Measurements from ENCODE around the gene SORD.
"Not testable (repeated sequence)": the region's sequence is repeated elsewhere in the genome, so short reads cannot be mapped to it uniquely, and the experiment has no call there.

Gene SORD

GRCh38 chr15:45048794-45049631 lies 26.0 kb downstream of the SORD start:
- intact Hi-C loops (cut with DNase I) = no loop called here
- DNase-seq = peak in 9 of 42 donors; percentile 2 to 50 (median 18)

- intact Hi-C loops (cut with DNase I) = no loop called here
- no peak for DNase-seq
Measured at GRCh38 chr15:45050587-45050986, 27.6 kb downstream of the SORD start.

GRCh38 chr15:45052676-45053075 lies 29.7 kb downstream of the SORD start:
- peak in 1 of 42 donors; percentile 2 for DNase-seq
- intact Hi-C loops (cut with DNase I) = not testable (repeated sequence)

- peak in 1 of 42 donors; percentile 18 for DNase-seq
- intact Hi-C loops (cut with DNase I) = not testable (repeated sequence)
Measured at GRCh38 chr15:45058690-45059675, 36.0 kb downstream of the SORD start.

- intact Hi-C loops (cut with DNase I); DNase-seq: not testable (repeated sequence)
Measured at GRCh38 chr15:45062301-45062700, 39.3 kb downstream of the SORD start.

- DNase-seq = no peak
Measured at GRCh38 chr15:45064386-45064785, 41.4 kb downstream of the SORD start.

GRCh38 chr15:45069942-45070360 lies 47.0 kb downstream of the SORD start:
- intact Hi-C loops (cut with DNase I); DNase-seq: not testable (repeated sequence)

More at GRCh38 chr15:45064386-45064785, 41.4 kb downstream of the SORD start:
- intact Hi-C loops (cut with DNase I) = no loop called here

GRCh38 chr15:45073602-45074001 lies 50.6 kb downstream of the SORD start:
- intact Hi-C loops (cut with DNase I); DNase-seq: not testable (repeated sequence)

- intact Hi-C loops (cut with DNase I); DNase-seq: not testable (repeated sequence)
Measured at GRCh38 chr15:45075440-45076320, 52.7 kb downstream of the SORD start.

GRCh38 chr15:45077391-45077790 lies 54.4 kb downstream of the SORD start:
- DNase-seq; intact Hi-C loops (cut with DNase I): not testable (repeated sequence)

GRCh38 chr15:45079201-45079600 lies 56.2 kb downstream of the SORD start:
- DNase-seq; intact Hi-C loops (cut with DNase I): not testable (repeated sequence)

GRCh38 chr15:45079628-45080246 lies 56.7 kb downstream of the SORD start:
- intact Hi-C loops (cut with DNase I); DNase-seq: not testable (repeated sequence)

GRCh38 chr15:45080593-45080992 lies 57.6 kb downstream of the SORD start:
- intact Hi-C loops (cut with DNase I); DNase-seq: not testable (repeated sequence)

GRCh38 chr15:45082412-45082811 lies 59.4 kb downstream of the SORD start:
- DNase-seq; intact Hi-C loops (cut with DNase I): not testable (repeated sequence)

- intact Hi-C loops (cut with DNase I) = no loop called here
- no peak for DNase-seq
Measured at GRCh38 chr15:45083223-45083622, 60.2 kb downstream of the SORD start.

GRCh38 chr15:45084163-45084562 lies 61.2 kb downstream of the SORD start:
- intact Hi-C loops (cut with DNase I) = no loop called here
- no peak for DNase-seq

- intact Hi-C loops (cut with DNase I) = no loop called here
Measured at GRCh38 chr15:45087513-45087912, 64.5 kb downstream of the SORD start.

More at GRCh38 chr15:45087513-45087912, 64.5 kb downstream of the SORD start:
- DNase-seq = no peak

All from head of caudate nucleus (tissue), 42 donors.